KOPT-K1 (cell line): Measurements from ENCODE around the gene ZNF503.

Experiments
- H3K27ac ChIP-seq: fragments of 200-600 bp; sonication (generic); 2 replicates; pipeline ENCODE4 v1.5.1; 2016; ENCODE audit warnings: antibody characterized with exemption, mild to moderate bottlenecking, low read depth, low read length; ENCODE audit not compliant: poor library complexity, severe bottlenecking
- H3K36me3 ChIP-seq: fragments of 200-600 bp; sonication (generic); 2 replicates; pipeline ENCODE4 v1.5.1; 2017; ENCODE audit warnings: antibody characterized with exemption, mild to moderate bottlenecking, low read length, moderate library complexity; ENCODE audit not compliant: insufficient read depth
- H3K9me3 ChIP-seq: fragments of 200-600 bp; sonication (generic); 2 replicates; pipeline ENCODE4 v1.5.1; 2017; ENCODE audit warnings: antibody characterized with exemption, low read length, mild to moderate bottlenecking; ENCODE audit not compliant: insufficient read depth, poor library complexity, severe bottlenecking

ZNF503 gene

GRCh38 chr10:75403939-75404814, 2.6 kb upstream of the ZNF503 start:
- Histone ChIP-seq H3K27ac (no peak overlapping the region), H3K9me3 (peaks cover 27% of the 10 kb centered on the region), H3K36me3 (no peaks in the 10 kb centered on the region)

- peaks cover 28% of the 10 kb centered on the region for H3K9me3 ChIP-seq
- H3K36me3 ChIP-seq: no peaks in the 10 kb centered on the region
- H3K27ac ChIP-seq: no peak overlapping the region
These were observed 1.8 kb upstream of the ZNF503 start for GRCh38 chr10:75403144-75403938.

GRCh38 chr10:75402486-75403143, 1.1 kb upstream of the ZNF503 start:
- Histone ChIP-seq H3K9me3 (peaks cover 28% of the 10 kb centered on the region), H3K27ac (no peak overlapping the region), H3K36me3 (no peaks in the 10 kb centered on the region)

- Histone ChIP-seq H3K9me3 (peaks cover 28% of the 10 kb centered on the region), H3K27ac (no peak overlapping the region), H3K36me3 (no peaks in the 10 kb centered on the region)
These were observed 594 bp downstream of the ZNF503 start for GRCh38 chr10:75400771-75401568.

- Histone ChIP-seq H3K36me3 (no peaks in the 10 kb centered on the region), H3K27ac (no peak overlapping the region), H3K9me3 (peaks cover 35% of the 10 kb centered on the region)
These were observed 1.3 kb downstream of the ZNF503 start for GRCh38 chr10:75400163-75400770.

- Histone ChIP-seq H3K27ac (no peak overlapping the region), H3K9me3 (peaks cover 39% of the 10 kb centered on the region)
These were observed 2.0 kb downstream of the ZNF503 start for GRCh38 chr10:75399461-75400162.

GRCh38 chr10:75398692-75399460, 2.7 kb downstream of the ZNF503 start:
- Histone ChIP-seq H3K9me3 (peaks cover 33% of the 10 kb centered on the region), H3K27ac (no peak overlapping the region), H3K36me3 (no peaks in the 10 kb centered on the region)

More at GRCh38 chr10:75399461-75400162, 2.0 kb downstream of the ZNF503 start:
- no peaks in the 10 kb centered on the region for H3K36me3 ChIP-seq

- Histone ChIP-seq H3K27ac (no peak overlapping the region), H3K9me3 (peaks cover 31% of the 10 kb centered on the region)
These were observed 3.3 kb downstream of the ZNF503 start for GRCh38 chr10:75398200-75398691.

GRCh38 chr10:75397496-75398199, 3.9 kb downstream of the ZNF503 start:
- Histone ChIP-seq H3K9me3 (peaks cover 31% of the 10 kb centered on the region), H3K36me3 (no peaks in the 10 kb centered on the region), H3K27ac (no peak overlapping the region)

More at GRCh38 chr10:75398200-75398691, 3.3 kb downstream of the ZNF503 start:
- H3K36me3 ChIP-seq: no peaks in the 10 kb centered on the region

GRCh38 chr10:75396631-75397495, 4.7 kb downstream of the ZNF503 start:
- H3K36me3 ChIP-seq: no peaks in the 10 kb centered on the region
- H3K27ac ChIP-seq: no peak overlapping the region
- peaks cover 31% of the 10 kb centered on the region for H3K9me3 ChIP-seq

GRCh38 chr10:75395932-75396630, 5.5 kb downstream of the ZNF503 start:
- Histone ChIP-seq H3K9me3 (peaks cover 31% of the 10 kb centered on the region), H3K36me3 (no peaks in the 10 kb centered on the region), H3K27ac (no peak overlapping the region)
